Cerebellar cortex (tissue), 1 donor: ENCODE results near the gene LHPP.

ENCODE experiments used
- DNase-seq: peaks from one replicate; pipeline ENCODE4 v3.0.0-alpha.2; 2015; ENCODE audit warnings: low spot score

Gene LHPP

DNA sequence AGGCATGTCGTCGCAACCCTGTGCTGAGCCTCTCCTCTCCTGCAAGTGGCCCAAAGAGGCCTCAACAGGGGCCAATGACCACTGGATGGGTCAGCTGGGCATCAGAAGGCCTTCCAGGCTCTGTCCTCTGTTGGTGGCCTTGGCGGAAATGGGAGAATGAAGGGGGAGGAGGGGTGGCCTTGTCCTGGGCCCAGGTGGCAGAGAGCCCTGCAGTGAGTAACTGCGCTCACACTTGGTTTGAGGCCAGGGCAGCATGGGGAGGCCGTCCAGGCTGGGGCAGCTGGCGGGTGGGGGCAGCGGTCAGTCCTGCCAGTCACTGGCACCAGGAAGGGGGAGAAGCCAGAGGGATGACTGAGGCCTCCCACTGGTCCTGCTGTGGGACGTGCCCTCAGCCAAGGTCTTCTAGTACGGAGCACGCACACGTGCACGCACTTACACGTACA is 59.8 kb downstream of the LHPP start:
- no peak for DNase-seq

DNA sequence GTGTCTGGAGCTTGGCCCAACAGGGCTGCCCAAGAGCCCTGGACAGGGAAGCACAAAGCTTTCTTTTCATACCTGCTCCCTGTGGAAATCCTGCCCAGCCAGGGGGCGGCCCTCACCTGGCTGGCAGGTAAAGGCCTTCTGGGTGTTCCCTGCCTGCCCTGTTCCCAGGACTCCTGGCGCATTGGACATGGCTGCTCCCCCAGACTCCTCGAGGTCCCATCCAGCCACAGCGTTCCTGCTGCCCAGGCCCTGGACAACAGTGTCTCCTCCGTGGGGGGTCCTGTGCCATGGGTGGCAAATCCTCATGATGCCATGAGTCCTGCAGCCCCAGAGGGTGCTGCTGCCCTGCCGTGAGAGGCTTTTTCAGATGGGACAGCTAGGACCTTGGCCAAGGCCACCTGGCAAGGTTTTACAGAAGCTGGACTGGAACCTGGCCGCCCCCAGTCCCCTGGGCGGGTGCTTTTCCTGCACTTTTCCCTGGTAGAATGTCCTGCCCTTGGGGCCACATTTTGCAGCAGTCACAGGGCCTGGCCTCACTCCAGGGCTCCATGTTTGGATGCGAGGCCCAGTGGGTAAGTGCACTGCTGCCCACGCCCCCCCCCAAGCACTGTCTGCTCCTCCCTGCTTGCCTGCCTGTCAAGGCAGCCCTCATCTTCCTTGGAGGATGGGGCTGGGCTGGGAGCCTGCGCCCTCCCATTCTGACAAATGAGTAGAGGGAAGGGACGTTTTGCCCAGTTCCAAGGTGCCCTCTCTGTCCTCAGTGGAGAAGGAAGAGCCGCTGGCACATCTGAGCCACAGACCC is 60.7 kb downstream of the LHPP start:
- no peak for DNase-seq

DNA sequence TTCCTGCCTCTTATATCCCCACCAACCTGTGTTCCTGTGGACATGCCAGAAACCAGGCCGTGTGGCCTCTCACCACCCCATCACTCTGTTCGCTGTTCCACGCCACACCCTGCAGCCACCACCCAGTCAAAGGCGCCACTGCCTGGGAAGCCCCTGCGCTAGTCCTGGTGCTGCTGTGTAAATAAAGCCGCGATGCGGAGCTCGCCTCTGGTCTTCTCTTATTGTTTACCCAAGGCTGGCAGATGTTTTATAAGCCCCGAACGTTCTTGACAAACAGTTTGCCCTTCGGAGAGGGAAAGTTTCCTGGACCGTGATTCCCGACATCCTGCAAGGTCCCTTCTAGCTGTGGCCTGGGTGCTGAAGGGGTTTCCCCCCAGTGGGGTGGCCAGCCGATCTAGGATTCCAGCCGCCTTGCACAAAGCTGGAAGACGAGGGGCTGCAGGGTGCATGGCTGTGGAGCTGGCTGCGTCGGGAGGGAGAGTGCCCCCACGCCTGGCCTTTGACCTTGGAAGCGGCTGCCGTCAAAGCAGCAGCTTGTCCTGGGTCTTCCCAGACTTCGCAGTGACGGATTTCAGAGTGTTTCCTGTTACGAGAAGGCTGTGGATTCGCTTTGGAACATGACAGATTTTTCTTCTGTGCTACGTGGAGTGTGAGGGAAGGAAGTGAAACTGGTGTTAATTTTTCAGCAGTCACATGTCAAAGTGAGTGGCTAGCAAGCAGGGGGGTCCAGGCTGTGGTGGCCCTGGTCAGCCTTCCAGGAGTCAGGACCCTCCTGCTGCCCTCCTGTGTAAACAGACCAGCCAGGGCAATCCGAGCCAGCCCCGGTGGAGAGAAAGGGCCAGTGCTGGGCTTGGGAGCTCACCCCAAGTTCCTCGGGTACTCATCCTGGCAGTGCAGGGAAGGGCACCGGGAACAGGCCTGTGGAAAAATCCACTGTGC is 61.6 kb downstream of the LHPP start:
- no peak for DNase-seq

DNA sequence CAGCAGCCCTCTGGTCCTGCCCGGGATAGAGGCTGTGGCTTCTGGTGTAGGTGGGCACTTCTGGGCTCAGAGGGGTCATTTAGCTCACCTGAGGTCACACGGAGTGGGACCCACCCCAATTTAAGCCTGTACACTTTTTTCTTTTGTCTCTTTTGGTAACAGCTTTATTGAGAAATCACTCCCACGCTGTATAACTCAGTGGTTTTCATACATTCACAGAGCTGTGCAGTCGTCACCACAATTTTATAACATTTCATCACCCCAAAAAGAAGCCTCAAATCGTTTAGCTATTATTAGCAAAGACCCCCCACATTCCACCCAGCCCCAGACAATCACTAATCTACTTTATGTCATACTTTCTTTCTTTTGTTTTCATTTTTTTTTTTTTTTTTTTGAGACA is 62.3 kb downstream of the LHPP start:
- DNase-seq: no peak

DNA sequence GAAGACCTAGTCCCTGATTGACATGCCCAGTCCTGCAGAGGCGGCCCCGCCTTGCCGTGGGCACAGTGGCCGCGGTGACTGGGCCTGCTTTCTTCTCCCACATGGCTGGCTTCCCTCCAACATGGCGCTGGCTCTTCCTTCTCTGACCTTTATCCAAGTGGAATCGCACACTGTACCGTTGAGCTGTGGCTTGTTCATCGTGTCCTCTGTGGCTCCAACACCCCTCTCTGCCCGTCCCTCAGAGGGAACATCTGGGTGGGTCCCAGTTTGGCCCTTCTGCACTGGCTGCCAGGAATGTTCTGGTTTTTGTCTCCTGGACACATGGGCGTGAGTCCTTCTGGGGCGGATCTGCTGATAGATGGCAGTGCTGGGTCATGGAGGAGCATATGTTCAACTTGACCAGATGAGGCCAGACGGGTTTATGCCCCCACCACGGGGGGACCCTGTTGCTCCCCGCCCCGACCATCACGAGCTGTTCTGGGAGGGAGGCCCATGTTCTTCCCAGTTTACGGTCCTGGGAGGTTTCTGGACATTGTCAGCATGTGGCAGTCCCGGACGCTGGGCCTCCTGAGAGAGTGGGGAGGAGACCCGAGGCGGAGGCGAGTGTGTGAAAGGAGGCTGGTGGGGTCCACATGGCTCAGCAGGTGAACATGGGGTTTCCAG is 63.5 kb downstream of the LHPP start:
- peak; percentile 55 for DNase-seq

DNA sequence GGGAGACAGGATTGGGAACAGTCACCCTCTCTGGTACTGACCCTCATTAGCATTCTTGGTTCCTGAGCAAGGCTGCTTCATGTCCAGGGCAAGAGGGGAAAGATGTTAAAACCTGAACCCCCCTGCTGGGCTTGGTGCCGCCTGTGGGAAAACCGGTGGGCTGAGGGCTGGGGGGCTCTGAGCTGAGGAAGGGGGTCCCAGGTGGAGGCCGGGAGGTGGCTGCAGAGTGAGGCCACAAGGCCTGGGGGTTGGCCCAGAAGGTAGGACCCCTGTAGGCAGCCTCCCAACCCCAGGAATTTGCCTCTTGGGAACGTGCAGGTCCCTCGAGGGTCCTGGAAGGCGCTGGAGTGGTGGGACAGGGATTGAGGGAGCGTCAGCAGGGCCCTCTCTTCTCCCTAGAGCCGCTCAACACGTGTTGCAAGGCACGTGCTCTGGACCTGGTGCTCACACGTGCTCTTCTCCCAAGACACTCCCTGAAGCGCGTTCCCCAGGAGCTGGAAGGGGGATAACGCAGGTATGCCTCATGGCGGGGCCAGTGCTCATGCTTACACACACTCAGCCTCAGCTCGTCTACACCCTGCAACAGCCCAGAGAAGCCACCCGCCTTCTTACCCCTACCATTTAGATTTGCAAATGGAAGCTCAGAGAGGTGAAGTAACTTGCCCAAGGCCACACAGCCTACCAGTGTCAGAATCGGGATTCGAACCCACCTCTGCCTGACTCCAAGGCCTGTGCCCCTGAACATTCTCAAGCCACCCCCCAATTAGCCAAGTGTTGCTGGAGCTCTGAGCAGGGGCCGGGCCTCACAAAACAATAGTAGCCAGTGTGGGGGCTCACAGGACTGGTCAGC is 64.4 kb downstream of the LHPP start:
- no peak for DNase-seq

DNA sequence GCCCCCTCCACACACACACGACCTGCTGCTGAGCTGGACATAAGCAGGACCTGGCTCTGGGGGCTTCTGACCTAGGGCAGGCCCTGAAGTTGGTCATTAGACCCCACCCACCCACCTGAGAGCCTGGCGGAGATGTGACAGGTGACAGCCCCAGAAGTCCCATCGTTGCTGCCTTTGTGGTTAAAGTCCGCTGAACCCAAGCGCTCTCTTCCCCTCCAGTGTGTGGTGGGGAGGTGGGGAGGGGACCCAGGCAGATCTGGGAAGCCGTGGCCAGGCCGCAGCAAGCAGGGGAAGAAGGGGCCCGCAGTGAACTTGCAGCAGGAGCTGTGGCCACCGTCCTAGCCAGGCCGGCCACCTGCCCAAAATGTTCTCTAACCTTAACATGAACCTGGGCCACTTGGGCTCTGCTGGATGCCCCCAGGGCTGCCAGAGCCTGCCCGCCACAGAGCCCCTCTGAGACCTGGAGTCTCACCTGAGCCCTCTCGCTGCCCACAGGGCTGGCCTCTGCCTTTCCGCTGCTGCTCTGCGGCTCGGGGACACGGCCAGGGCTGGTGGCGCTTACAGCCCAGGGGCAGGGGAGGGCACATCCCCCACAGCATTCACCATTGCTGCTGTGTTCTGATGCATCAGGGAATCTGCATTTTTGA is 65.1 kb downstream of the LHPP start:
- no peak for DNase-seq

DNA sequence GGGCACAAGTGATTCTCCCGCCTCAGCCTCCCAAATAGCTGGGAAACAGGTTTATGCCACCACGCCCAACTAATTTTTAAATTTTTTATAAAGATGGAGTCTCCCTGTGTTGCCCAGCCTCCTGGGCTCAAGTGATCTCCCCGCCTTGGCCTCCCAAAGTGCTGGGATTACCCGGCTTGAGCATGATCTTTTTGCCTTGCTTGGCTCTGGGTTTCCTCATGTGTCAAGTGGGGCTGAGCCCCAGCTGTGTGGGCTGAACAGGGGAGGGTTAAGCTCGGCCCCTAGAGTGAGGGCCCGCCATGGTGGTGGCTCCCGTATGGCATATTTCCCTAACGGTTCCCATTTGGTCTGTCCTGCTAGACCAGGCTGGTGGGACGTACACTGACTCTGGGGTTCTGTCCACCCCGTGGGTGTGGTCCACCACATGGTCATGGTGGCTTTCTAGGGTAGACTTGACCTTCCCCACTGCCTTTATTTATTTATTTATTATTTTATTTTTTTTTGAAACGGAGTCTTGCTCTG is 66.3 kb downstream of the LHPP start:
- DNase-seq: no peak

DNA sequence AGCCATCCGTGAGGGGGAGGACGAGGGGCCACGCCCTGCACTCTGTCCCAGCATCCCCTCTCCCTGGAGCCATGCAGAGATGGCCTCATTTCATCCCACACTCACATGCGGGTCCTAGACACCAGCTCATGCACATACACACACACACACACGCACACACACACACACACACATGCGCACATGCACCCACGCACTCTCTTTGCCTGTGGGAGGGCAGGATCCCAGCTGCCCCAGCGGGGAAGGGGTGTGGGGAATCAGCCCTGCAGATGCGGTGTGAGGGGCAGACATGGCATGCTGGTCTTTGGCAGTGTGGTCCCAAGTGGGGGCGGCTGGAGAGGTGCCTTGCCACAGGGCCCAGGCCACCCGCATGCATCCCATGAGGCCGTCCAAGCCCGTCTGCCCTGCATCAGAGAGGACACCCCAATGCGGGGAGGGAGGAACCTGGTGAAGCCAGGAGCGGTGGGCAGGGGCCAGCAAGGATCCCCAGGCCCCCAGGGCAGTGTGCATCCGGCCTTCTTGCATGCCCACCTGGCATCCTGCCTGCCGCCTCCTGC is 68.1 kb downstream of the LHPP start:
- no peak for DNase-seq

DNA sequence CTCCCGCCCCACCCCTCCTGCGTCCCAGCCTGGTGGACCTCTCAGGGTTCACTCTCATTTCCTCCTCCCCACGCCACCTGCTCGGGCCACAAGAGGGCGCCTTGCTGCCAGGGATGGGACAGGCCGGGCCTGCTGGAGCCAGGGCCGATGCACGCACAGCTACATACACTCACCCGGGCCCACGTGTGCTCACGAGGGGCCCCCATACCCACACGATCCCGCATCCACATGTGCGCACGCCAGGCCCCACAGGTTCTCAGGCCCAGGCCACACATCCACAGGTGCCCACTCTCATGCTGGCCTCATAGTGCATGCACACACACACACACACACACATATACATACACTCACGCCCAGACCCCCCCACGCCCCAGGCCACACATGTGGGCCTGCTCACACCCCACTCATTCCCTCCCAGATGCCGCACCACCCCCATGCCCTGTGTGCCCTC is 68.6 kb downstream of the LHPP start:
- DNase-seq: peak; percentile 87

DNA sequence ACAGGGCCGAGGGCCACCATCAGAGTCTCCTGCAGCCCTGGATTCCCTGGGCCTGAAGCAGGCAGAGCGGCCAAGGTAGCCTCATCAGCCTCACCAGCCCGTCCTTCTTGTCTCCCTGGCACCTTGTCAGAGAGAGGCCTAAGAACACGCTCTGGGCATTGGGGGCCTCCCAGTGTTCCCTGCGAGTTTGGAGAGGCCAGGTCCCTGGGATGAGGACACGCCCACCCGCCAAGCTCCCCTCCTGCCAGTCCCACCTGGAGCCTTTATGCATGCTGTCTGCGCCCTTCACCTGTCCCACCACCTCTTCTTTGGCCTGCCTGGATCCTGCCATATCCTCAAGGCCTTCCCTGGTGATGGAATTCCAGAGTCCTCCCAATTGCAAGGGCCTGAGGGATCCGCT is 69.2 kb downstream of the LHPP start:
- no peak for DNase-seq

DNA sequence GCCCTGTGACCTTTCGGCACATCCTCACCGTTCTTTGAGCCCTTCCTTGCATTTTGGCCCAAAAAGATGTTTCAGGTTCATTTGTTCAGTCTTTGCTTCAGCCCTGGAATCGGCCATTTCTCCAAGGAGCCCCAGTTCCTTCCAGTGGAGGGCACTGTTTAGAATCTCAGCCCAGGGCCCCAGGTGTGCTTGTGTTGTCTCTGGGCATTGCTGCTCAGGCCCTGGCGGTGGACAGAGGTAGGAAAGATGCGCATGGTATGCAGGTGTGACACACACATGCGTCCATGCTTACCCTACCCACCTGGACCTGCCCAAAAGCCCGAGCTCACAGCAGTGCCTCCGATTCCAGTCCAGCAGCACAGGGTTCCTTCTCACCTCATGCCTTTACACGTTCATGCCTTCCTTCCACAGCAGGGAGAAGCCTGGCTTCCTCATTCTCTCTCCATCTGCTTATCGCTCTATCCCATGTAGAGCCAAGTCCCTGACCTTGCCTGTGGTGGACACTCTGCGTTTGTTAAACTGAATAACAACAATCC is 70.6 kb downstream of the LHPP start:
- peak; percentile 66 for DNase-seq

DNA sequence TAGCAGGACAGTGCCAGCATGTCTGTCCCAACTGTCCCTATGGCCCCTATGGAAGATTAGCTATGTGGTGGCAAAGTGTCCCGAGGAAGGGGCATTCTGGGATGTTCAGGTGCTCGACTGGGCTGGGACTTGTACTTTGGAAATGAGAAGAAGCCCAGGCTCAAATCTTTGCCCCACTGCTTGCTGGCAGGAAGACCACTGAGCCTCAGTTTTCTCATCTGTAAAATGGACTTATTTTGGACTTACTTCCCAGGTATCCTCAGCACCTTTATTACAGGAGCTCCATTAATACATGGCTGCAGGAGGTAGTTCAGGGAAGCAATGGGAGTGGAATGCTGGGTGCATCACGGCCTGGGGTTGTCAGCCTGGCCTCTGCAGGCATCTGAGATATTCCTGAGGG is 71.2 kb downstream of the LHPP start:
- DNase-seq: no peak

DNA sequence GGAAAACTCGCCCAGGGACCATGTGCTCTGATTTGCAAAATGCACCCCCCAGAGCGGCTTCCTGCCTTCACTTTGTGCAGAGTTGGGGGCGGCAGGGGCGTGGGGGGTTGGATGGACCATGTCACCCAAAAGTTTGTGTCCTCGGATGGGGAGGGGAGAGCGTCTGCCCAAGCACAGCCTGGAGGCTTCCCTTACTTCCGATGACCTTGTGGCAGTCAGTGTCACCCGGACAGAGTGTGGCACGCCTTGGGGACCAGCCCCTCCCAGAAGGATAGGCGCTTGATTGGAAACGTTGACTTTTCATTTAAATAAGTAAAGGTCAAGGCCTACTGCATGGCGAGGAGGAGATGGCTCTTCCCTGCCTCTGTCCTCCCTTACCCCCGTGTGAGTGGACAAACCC is 71.6 kb downstream of the LHPP start:
- DNase-seq: no peak

DNA sequence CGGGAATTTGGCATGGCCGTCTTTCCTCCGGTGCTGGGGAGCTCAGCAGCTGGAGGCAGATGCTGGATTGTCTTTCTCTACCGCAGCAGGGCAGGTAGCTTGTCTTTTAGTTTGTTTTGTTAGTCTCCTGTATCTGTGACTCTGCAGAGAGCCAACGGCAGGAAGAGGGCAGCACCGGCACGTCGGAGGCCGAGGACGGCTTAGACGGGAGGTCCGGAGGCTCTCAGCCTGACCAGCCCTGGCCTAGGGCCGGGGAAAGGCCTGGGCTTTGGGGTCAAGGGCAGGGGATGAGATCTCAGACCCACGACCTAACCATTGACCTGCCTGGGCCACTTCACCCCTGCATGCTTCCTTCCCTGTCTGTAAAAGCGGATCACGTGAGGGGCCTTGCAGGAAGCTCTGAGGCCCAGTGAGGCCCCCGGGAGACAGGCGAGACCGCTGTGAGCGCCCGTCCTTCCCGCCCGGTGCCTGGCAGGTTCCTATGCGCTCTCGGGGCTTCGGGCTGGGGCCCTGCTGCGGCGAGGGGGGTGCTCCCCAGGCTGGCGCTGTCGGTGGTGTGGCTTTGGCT is 72.7 kb downstream of the LHPP start:
- DNase-seq: peak; percentile 60

DNA sequence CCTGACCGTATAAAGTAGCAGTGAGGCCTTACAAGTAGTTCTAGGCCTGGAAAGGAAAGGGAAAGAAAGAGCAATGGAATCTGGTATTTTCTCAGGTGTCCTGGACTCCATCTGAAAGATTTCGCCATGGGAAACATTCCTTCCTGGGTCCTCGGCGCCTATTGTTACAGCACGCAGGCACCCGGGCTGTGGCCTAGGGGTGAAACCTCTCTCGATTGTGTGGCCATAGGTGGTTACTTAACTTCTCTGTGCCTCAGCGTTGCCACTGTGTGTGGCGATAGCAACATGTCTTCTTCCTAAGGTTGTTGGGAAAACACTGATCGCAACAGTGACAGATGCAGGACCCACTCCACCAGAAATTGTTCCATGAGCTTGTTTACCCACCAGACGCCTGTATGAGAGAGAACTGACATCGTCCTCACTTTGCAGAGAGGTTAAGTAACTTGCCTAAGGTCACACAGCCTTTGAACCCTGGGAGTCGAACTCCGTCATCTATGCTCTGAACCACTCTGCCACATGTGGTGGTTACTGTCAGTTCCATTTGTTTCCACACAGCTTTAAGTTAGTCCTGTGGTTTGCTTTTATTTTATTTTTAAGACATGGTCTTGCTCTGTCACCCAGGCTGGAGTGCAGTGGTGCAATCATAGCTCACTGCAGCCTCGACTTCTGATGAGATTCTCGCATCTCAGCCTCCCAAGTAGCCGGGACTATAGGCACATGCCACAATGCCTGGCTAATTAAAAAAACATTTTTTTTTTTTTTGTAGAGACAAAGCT is 73.4 kb downstream of the LHPP start:
- DNase-seq: no peak

DNA sequence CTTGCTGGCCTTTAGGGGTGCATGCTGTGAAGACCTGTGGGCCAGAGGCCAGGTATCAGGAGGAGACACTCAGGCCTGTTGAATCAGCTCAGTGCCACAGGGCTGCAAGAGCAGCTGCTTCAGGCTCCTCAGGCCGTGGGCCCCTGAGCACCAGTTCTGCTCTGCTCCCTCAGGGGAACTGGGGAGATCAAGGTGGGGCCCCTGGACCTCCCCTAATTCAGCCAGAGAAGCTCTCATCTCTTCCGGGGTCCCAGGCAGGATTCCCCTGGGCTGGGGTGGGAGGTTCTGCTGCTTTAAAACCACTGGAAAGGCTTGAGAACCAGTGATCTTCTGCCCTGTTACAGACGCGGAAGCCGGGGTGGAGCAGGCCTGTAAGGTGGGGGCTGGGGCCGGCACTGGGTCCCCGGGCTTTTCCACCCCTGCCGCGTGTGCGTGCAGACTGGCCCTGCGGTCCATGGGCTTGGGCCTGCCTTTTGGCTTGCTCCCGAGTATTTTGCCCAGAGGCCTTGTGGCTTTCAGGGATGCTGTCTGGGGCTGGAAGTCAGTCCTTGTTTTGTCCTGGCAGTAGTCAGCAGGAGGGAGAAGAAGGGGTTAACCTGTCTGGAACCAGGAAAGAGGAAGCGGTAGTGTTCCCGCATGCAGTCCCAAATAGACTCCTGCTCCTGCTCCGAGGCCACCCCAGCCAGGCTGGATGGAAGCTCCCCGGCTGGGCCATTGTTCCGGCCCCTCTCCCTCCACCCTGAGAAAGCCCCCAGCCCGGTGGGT is 74.3 kb downstream of the LHPP start:
- DNase-seq: no peak

DNA sequence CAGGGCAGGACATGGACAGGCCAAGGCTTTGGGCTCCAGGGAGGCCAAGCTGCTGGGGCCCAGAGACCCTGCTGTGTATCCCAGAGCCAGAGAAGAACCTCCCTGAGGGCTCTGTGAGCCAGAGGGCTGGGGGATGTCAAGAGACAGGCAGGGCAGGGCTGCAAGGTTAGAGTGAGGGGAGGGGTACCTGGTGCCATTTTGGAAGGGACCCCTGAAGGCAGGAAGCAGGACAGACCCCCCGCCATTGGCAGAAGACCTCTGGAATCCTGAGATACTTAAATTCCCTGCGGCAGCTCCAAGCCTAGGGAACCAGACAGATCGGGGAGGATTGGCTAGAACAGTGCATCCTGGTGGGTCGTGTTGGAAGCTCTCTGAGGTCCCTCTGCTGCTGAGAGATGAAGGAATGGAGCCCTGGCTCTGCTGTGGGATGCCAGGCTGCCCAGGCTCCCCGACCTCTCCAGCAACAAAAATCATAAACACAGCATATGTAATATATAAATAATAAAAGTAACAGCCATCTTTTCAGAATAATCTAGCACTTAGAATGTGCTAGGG is 75.0 kb downstream of the LHPP start:
- DNase-seq: peak; percentile 36
